Brain microvascular endothelial cell (primary cell): ENCODE measurements around the gene SART3.
A peak's percentile ranks its signal among the peaks of the same experiment; 100 is the strongest.

ENCODE experiments used
- DNase-seq: peaks from one replicate; pipeline ENCODE4 v3.0.0-alpha.2; 2020
- H3K27ac ChIP-seq: fragments of 250-450 bp; sonication (Bioruptor Pico); 2 replicates; pipeline ENCODE4 v1.5.1; 2020; ENCODE audit warnings: mild to moderate bottlenecking, moderate library complexity
- H3K27me3 ChIP-seq: fragments of 250-450 bp; sonication (Bioruptor Pico); replicated peaks from 2 replicates; pipeline ENCODE4 v1.5.1; 2020; ENCODE audit warnings: mild to moderate bottlenecking
- H3K36me3 ChIP-seq: fragments of 250-450 bp; sonication (Bioruptor Pico); replicated peaks from 2 replicates; pipeline ENCODE4 v1.5.1; 2020; ENCODE audit warnings: mild to moderate bottlenecking
- H3K4me3 ChIP-seq: 2 replicates; pipeline ENCODE4 v1.5.1; 2011; ENCODE audit warnings: low read depth, mild to moderate bottlenecking, control low read depth, low read length, moderate library complexity
- CTCF ChIP-seq: IDR thresholded peaks from 2 replicates; pipeline ENCODE4 v1.5.1; 2011; ENCODE audit warnings: low read depth, mild to moderate bottlenecking, moderate library complexity, low read length, control low read depth, inconsistent platforms; ENCODE audit errors: missing control alignments
- in situ Hi-C: cut with HindIII; loops from 2 replicates; pipeline ENCODE4 v1.10.0; 2017; ENCODE audit warnings: low sequenced_read_pairs, low pct_ligation_motif_present

SART3 gene

GRCh38 chr12:108515916-108516315 lies 45.1 kb downstream of the SART3 start:
- in situ Hi-C loops: no loop called here
- DNase-seq: no peak
- TF ChIP-seq CTCF: no peak

GRCh38 chr12:108514973-108515814 lies 45.8 kb downstream of the SART3 start, which contains the start of gene FICD:
Gene FICD, plus strand, starts transcription at chr12:108515277. Its CDS starts 1,696 bp downstream, at chr12:108516973.
- in situ Hi-C loops: no loop called here
- no peak for TF ChIP-seq CTCF
- peak within 1 kb of the TSS; percentile 81 for H3K4me3 ChIP-seq

More at GRCh38 chr12:108515916-108516315, 45.1 kb downstream of the SART3 start:
- Histone ChIP-seq H3K27me3 (no peaks in the 10 kb centered on the region), H3K4me3 (peak overlapping the region; percentile 81), H3K27ac (no peak overlapping the region), H3K36me3 (peaks cover 24% of the 10 kb centered on the region)

GRCh38 chr12:108514468-108514972 lies 46.5 kb downstream of the SART3 start:
- Histone ChIP-seq H3K4me3 (peak overlapping the region; percentile 39), H3K27ac (no peak overlapping the region), H3K36me3 (peaks cover 16% of the 10 kb centered on the region), H3K27me3 (no peaks in the 10 kb centered on the region)
- no peak for DNase-seq
- in situ Hi-C loops: no loop called here
- TF ChIP-seq CTCF: no peak

More at GRCh38 chr12:108514973-108515814, 45.8 kb downstream of the SART3 start, which contains the start of gene FICD:
- Histone ChIP-seq H3K27me3 (no peaks in the 10 kb centered on the region), H3K36me3 (peaks cover 17% of the 10 kb centered on the region), H3K27ac (peak within 1 kb of the TSS; percentile 60)
- DNase-seq: peak; percentile 98

- no peak overlapping the region for H3K27ac ChIP-seq
- no peak overlapping the region for H3K4me3 ChIP-seq
- no peaks in the 10 kb centered on the region for H3K27me3 ChIP-seq
- in situ Hi-C loops: no loop called here
- DNase-seq: peak; percentile 68
- TF ChIP-seq CTCF: peak; percentile 90
- peaks cover under 1% of the 10 kb centered on the region for H3K36me3 ChIP-seq
Observed at GRCh38 chr12:108511633-108512540, 49.1 kb downstream of the SART3 start.

- H3K36me3 ChIP-seq: no peaks in the 10 kb centered on the region
- no peak for TF ChIP-seq CTCF
- H3K4me3 ChIP-seq: no peak overlapping the region
- no peak overlapping the region for H3K27ac ChIP-seq
- no peak for DNase-seq
- in situ Hi-C loops: no loop called here
- no peaks in the 10 kb centered on the region for H3K27me3 ChIP-seq
Observed at GRCh38 chr12:108510836-108511235, 50.1 kb downstream of the SART3 start.
